Adipocyte (in vitro differentiated cells): ENCODE results near the gene QPRT.
A peak's percentile ranks its signal among the peaks of the same experiment; 100 is the strongest.
"Not testable (repeated sequence)": the region's sequence is repeated elsewhere in the genome, so short reads cannot be mapped to it uniquely, and the experiment has no call there.

Experiments
- DNase-seq: peaks from one replicate; pipeline ENCODE4 v3.0.0-alpha.2; 2015; ENCODE audit warnings: low read depth
- H3K27me3 ChIP-seq: replicated peaks from 2 replicates; pipeline ENCODE4 v1.7.0; 2013; ENCODE audit warnings: mild to moderate bottlenecking, low read length, moderate library complexity; ENCODE audit not compliant: control insufficient read depth, insufficient read depth
- H3K36me3 ChIP-seq: 2 replicates; pipeline ENCODE4 v1.7.0; 2013; ENCODE audit warnings: low read length, mild to moderate bottlenecking, moderate library complexity; ENCODE audit not compliant: control insufficient read depth, insufficient read depth, severe bottlenecking
- H3K4me1 ChIP-seq: 2 replicates; pipeline ENCODE4 v1.7.0; 2013; ENCODE audit warnings: mild to moderate bottlenecking, low read length, moderate library complexity; ENCODE audit not compliant: control insufficient read depth, insufficient read depth
- H3K4me3 ChIP-seq: 2 replicates; pipeline ENCODE4 v1.7.0; 2013; ENCODE audit warnings: mild to moderate bottlenecking, low read length, moderate library complexity
- H3K9ac ChIP-seq: 2 replicates; pipeline ENCODE4 v1.7.0; 2013; ENCODE audit warnings: mild to moderate bottlenecking, low read length, moderate library complexity
- H3K9me3 ChIP-seq: 2 replicates; pipeline ENCODE4 v1.7.0; 2013; ENCODE audit warnings: mild to moderate bottlenecking, low read length, moderate library complexity; ENCODE audit not compliant: control insufficient read depth

Gene QPRT

DNA sequence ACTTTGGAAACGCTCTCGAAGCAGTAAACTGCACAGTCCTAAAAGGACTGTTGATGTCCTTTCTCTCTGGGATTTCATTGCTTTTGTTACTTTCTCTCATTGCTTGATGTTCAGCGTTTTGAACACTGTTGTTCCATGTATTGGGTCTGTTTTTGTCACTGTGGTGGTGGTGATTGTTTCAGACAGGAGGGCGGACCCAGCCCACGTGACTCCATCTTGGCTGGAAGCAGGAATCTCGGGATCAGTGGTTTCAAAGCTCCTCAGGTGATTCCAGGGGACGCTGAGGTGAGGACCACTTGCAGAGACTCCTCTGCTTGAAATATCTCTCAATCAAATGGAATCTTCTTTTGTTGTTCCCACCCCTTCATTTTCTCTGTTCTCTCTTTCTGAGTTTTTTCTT lies 48.5 kb downstream of the QPRT start:
- no peaks in the 10 kb centered on the region for H3K9me3 ChIP-seq
- no peak for DNase-seq
- H3K9ac ChIP-seq: no peak overlapping the region
- peaks cover 11% of the 10 kb centered on the region for H3K27me3 ChIP-seq
- H3K36me3 ChIP-seq: no peaks in the 10 kb centered on the region
- no peak overlapping the region for H3K4me3 ChIP-seq
- H3K4me1 ChIP-seq: peaks cover 5% of the 10 kb centered on the region

DNA sequence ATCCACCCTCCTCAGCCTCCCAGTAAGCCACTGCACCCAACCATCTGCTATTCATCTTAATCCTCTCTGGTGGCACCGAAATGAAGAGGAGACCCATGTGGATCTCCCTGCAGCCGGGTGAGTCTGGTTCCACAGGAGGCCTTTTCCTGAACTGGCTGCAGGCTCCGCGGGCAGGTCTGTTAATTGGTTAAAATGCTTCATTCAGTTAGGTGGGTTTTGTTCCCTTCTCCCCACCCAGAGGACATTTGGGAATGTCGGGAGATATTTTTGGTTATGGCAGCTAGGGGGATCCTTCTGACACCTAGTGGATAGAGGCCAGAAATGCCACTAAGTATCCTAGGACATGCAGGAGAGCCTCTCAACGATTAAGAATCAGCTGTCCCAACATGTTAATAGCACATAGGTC lies 50.1 kb downstream of the QPRT start:
- H3K4me3 ChIP-seq: peak overlapping the region; percentile 34
- peak overlapping the region; percentile 16 for H3K9ac ChIP-seq
- peak; percentile 71 for DNase-seq
- peaks cover 11% of the 10 kb centered on the region for H3K27me3 ChIP-seq
- H3K36me3 ChIP-seq: no peaks in the 10 kb centered on the region
- peaks cover 5% of the 10 kb centered on the region for H3K4me1 ChIP-seq
- no peaks in the 10 kb centered on the region for H3K9me3 ChIP-seq

DNA sequence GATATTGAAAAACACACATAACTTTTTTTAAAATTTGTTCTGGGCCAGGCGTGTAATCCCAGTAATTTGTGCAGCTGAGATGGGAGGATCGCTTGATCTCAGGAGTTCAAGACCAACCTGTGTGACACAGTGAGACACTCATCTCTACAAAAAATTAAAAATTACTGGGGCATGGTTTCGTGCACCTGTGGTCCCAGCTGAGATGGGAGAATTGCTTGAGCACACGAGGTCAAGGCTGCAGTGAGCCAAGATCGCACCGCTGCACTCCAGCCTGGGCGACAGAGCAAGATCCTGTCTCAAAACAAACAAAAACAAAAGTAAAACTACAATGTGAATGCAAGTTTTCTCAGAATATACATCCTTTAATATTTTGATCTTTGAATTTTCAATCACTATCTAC lies 51.7 kb downstream of the QPRT start:
- no peak overlapping the region for H3K9ac ChIP-seq
- peaks cover 17% of the 10 kb centered on the region for H3K27me3 ChIP-seq
- H3K36me3 ChIP-seq: no peaks in the 10 kb centered on the region
- H3K4me1 ChIP-seq: peaks cover 5% of the 10 kb centered on the region
- no peak for DNase-seq
- peaks cover 4% of the 10 kb centered on the region for H3K9me3 ChIP-seq
- H3K4me3 ChIP-seq: no peak overlapping the region

DNA sequence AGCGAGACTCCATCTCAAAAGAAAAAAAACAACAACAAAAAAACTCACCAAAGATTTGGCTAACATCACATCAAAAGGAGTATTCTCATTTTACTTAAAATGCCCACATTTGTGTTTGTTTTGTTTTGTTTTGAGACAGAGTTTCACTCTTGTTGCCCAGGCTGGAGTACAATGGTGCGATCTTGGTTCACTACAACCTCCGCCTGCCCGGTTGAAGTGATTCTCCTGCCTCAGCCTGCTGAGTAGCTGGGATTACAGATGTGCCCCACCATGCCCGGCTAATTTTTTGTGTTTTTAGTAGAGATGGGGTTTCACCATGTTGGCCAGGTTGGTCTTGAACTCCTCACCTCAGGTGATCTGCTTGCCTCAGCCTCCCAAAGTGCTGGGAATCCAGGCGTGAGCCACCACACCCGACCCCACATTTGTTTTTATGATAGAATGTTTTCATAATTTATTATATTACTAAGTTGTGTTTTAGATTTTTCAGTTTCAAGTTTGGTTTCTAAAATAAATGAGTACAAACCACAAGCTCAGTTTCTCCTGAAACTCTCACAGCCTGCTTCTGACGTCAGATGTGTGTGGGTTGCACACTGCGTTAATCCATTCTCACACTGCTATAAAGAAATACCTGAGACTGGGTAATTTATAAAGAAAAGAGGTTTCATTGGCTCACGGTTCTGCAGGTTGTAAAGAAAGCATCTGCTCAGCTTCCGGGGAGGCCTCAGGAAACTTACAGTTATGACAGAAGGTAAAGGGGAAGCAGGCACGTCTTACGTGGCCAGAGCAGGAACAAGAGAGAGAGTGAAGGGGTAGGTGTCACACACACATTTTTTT lies 53.0 kb downstream of the QPRT start:
- H3K36me3 ChIP-seq, DNase-seq, H3K9ac ChIP-seq, H3K4me3 ChIP-seq, H3K9me3 ChIP-seq, H3K4me1 ChIP-seq: not testable (repeated sequence)
- H3K27me3 ChIP-seq: peaks cover 24% of the 10 kb centered on the region

DNA sequence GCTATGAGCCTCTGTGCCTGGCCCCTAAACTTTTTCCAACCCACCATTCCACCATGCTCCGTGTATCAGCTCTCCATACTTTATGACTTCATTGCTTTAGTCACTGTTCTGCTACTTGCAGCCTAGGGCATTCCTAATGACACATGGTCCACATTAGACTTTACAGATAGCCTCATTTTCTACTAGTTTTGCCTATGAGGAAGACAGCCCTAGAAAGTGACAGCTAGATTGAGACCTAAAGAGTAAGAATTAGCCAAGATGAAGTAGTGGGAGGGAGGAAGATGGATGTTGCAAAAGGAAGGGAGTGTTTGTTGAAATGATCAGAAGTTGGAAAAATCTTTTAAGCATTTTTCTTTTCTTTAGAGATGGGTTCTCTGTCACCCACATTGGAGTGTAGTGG lies 55.8 kb downstream of the QPRT start:
- no peaks in the 10 kb centered on the region for H3K36me3 ChIP-seq
- peaks cover 4% of the 10 kb centered on the region for H3K9me3 ChIP-seq
- H3K27me3 ChIP-seq: peaks cover 24% of the 10 kb centered on the region
- no peak for DNase-seq
- no peaks in the 10 kb centered on the region for H3K4me1 ChIP-seq
- H3K4me3 ChIP-seq: no peak overlapping the region
- no peak overlapping the region for H3K9ac ChIP-seq

DNA sequence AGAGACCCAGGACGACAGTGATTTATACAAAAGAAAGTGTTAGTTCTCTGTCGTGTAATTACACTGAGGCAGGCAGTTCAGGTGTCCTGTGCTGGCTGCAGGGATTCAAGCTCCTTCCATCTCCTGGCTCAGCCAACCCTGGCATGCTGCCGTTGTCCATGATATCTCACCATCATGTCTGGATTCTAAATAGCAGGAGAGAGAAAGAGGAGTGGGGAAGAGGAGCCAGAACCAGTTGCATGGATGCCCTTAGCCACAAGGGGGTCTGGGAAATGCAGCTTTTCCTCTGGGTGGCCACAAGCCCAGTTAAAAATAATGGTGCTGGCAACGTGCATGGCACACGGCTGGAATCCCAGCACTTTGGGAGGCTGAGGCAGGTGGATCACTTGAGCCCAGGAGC lies 57.1 kb downstream of the QPRT start:
- no peaks in the 10 kb centered on the region for H3K4me1 ChIP-seq
- no peak overlapping the region for H3K4me3 ChIP-seq
- H3K9ac ChIP-seq: no peak overlapping the region
- H3K9me3 ChIP-seq: peaks cover 4% of the 10 kb centered on the region
- H3K27me3 ChIP-seq: peaks cover 31% of the 10 kb centered on the region
- H3K36me3 ChIP-seq: no peaks in the 10 kb centered on the region
- DNase-seq: no peak

DNA sequence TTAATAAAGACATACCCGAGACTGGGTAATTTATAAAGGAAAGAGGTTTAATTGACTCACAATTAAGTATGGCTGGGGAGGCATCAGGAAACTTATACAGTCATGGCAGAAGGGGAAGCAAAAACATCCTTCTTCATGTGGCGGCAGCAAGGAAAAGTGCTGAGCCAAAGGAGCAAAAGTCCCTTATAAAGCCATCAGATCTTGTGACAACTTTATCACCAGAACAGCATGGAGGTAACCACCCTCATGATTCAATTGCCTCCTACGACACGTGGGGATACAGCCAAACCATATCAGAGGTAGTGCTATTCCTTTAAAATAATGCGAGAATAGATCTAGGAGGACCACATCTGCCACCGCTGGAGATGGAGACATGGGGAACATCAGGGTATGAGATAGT lies 57.8 kb downstream of the QPRT start:
- peaks cover 4% of the 10 kb centered on the region for H3K9me3 ChIP-seq
- no peaks in the 10 kb centered on the region for H3K36me3 ChIP-seq
- DNase-seq: no peak
- H3K4me1 ChIP-seq: no peaks in the 10 kb centered on the region
- H3K9ac ChIP-seq: no peak overlapping the region
- no peak overlapping the region for H3K4me3 ChIP-seq
- H3K27me3 ChIP-seq: peaks cover 37% of the 10 kb centered on the region

DNA sequence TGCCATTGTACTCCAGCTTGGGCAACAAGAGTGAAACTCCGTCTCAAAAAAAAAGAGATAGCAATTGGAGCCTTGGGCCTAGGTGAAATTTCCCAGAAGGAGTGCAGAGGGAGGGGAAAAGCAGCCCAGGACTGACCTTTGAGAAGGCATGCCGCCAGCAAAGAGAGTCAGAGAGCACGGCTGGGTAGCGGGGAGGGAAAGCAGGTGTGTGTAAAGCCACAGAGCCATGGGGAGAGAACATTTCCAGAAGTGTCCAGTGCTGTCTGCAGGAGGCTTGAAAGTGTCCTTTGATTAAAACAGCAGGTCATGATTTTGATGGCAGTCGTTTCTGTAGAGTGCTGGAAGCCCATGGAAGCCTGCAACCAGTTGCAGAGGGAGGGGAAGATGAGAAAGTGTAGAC lies 58.7 kb downstream of the QPRT start:
- H3K4me3 ChIP-seq: no peak overlapping the region
- no peaks in the 10 kb centered on the region for H3K36me3 ChIP-seq
- H3K4me1 ChIP-seq: no peaks in the 10 kb centered on the region
- peaks cover 44% of the 10 kb centered on the region for H3K27me3 ChIP-seq
- no peak overlapping the region for H3K9ac ChIP-seq
- no peak for DNase-seq
- H3K9me3 ChIP-seq: peaks cover 4% of the 10 kb centered on the region

DNA sequence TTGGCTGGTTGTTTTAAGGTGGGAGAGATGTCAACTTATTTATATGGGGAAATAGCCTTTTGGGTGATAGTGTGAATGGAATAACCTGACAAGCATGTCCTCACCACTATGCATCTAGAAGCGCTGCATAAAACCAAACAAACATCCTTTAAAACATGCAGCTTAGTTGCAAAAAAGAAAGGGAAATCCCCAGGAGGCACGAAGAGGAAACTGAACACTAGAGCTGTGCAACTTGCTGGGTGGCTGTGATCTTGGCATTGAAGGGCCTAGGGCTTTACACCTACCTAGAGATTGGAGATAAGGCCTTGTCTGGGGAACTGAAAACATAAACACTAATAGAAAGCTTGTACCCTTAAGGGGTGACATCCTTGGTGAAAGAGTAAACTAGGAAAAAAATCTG lies 59.5 kb downstream of the QPRT start:
- peaks cover 46% of the 10 kb centered on the region for H3K27me3 ChIP-seq
- H3K9me3 ChIP-seq: peaks cover 4% of the 10 kb centered on the region
- DNase-seq: no peak
- no peaks in the 10 kb centered on the region for H3K36me3 ChIP-seq
- no peak overlapping the region for H3K4me3 ChIP-seq
- H3K4me1 ChIP-seq: no peaks in the 10 kb centered on the region
- no peak overlapping the region for H3K9ac ChIP-seq

DNA sequence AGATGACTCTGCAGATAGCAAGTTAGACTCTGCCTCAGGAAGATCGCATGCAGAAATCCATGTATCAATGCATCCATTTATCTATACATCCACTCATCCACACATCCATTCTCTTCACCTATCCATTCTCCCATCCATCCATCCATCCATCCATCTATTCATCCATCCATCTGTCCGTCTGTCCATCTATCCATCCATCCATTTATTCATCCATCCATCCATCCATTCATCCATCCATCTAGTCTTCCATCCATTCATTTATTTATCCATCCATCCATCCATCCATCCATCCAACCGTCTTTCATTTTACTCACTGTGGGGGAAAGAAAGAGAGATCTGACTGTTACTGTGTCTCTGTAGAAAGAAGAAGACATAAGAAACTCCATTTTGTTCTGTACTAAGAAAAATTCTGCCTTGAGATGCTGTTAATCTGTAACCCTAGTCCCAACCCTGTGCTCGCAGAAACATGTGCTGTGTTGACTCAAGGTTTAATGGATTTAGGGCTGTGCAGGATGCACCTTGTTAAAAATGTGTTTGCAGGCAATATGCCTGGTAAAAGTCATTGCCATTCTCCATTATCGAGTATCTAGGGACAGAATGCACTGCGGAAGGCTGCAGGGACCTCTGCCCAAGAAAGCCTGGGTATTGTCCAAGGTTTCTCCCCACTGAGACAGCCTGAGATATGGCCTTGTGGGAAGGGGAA lies 61.1 kb downstream of the QPRT start:
- H3K36me3 ChIP-seq, H3K4me1 ChIP-seq, DNase-seq, H3K4me3 ChIP-seq, H3K9ac ChIP-seq, H3K9me3 ChIP-seq: not testable (repeated sequence)
- H3K27me3 ChIP-seq: peaks cover 52% of the 10 kb centered on the region

DNA sequence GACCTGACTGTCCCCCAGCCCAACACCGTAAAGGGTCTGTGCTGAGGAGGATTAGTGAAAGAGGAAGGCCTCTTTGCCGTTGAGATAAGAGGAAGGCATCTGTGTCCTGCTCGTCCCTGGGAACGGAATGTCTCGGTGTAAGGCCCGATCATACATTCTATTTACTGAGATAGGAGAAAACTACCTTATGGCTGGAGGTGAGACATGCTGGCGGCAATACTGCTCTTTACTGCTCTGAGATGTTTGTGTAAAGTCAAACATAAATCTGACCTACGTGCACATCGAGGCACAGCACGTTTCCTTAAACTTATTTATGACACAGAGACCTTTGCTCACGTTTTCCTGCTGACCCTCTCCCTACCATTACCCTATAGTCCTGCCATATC lies 61.6 kb downstream of the QPRT start:
- H3K9ac ChIP-seq, H3K4me3 ChIP-seq, H3K36me3 ChIP-seq, DNase-seq, H3K4me1 ChIP-seq, H3K9me3 ChIP-seq: not testable (repeated sequence)
- peaks cover 58% of the 10 kb centered on the region for H3K27me3 ChIP-seq
